ENCODE results near the gene CELF2. TPM values are rescaled to one million over a fixed set of nuclear protein-coding genes. Genes with fewer than 3 reads are reported as not detected.

The CELF2 gene
- total RNA-seq, 1 experiment from 2014 or later, result 0.77 TPM

GRCh38 chr10:11004144-11005077 is 13.3 kb upstream of the CELF2 start:
- DNase-seq (ENCODE audit: low spot score), result no peak

DNA sequence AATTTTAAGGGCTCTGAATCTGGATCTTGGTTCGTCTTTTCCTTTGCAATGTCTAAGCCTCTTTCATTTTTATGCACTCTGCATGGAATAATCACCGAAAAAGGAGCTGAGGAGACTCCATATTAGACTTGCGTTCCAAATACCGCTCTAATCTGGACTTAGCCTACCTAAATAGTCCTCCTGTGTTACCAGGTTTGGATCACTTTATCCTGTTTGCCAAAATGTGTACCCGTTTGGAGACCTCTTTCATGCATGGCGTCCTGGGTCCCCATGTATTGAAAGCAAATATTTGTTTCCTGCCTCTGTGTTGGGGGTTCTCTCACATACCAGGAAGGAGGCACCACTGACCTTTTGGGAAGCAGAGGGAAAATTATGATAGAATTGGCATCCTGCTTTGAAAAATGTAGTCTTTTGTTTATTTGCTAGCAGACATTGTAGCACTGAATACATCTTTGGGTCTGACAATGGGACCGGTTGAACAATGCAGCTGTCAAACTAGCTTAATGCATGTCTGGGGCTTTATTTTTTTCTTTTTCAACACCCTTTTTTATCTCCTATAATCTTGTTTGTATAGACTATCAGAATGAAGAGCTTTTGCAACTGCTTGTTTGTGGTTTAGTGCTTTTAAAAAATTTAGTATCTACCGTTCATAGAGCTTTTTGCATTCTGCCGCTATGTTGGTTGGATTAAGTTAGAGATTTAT is 11.8 kb upstream of the CELF2 start:
- DNase-seq (ENCODE audit: low spot score), result no peak

DNA sequence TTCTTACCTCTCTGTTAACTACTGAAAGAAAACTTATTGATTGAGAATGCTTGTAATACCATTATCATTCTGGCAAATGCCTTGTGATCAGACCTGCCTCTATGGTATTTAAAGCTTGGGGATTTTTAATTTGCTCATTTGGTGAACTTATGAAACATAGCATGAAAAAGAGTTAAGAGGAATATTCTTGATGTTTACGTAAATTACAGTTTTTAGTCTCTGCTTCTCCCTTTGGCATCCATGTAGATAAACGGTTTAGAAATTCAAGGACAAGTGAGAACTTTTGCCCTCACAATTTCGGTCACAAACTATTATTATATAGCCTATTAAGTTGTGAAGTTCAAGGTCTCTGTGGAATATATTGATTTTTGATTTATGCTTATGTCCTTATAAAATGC is 11.2 kb upstream of the CELF2 start:
- no peak for DNase-seq (ENCODE audit: low spot score)

DNA sequence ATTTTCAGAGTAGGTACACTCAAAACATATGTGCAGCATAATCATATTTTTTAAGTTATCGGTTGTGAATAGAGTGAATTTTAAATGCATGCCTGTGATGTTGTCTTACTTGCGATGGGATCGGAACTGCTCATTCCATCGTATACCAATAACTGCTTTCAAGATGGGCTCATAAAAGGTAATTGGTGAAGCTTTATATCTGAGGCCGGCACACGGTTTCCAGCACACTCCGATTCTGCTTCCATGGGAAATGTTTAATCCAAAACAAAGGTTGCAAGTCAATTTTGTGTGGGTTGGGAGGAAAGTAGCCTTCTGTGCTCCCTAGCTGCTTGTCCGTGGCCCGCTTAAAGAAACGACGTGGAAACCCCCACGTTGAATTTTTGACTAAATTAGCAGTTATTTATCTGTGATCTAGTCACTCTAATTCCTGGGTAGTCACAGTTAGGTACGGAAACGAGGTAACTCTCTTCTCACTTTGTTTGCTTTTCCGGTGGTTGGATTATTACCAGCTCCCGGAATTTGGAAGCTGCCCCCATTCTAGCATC is 10.1 kb upstream of the CELF2 start:
- no peak for DNase-seq (ENCODE audit: low spot score)

GRCh38 chr10:11009471-11010308 is 8.0 kb upstream of the CELF2 start:
- no peak for DNase-seq (ENCODE audit: low spot score)

DNA sequence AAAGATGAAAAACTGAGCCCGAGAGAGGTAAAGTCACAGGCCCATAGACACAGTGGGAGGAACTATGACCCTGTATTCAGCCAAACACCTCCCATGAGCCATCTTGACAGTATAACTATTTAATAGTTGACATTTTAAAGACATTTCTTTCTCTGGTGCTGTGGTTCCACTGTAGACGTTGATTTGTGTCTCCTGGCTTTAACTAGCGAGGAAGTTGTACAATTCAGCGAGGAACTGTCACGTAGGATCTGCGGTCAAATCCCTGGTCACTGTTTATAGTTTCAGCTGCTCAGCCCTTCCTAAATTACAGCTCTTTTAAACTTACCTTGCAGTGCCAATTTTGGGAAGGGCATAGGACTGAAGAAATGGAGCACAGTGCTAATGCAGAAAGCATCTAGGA is 7.1 kb upstream of the CELF2 start:
- no peak for DNase-seq (ENCODE audit: low spot score)

DNA sequence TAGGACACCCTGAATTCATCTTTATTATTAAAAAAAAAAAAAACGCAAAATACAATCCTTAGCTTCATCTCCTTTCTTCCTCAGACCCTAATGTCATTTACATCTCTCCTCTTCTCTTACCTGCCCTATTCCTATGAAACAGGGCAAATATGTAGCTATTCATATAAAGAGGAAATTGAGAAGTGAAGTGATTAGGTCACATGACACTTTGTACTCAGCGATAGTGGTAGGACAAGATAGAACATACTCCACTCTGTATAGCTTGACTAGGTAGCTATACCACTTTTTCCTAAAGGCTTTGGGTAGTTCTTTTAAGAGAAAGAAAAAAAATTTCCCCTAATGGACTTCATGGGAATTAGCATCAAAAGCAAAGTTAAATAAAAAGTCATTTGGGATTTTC is 6.2 kb upstream of the CELF2 start:
- no peak for DNase-seq (ENCODE audit: low spot score)

DNA sequence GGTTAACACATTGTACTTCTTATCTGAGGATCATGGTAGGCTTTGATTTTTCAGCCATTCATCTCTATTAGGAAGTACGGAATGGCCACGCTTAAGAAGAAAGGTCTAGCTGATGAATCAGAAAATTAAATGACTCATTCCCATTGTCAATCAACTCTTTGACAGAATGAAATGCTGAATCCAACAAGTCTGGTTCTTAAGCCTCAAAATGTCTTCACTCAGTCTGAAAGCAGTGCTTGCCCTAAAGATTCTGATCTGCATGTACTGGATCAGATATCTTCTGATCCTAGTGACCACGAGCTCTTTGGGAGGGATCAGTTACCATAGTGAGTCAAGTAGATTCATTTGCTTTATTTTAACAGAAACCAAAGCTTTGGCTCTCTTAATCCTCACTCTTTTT is 5.7 kb upstream of the CELF2 start:
- no peak for DNase-seq (ENCODE audit: low spot score)

DNA sequence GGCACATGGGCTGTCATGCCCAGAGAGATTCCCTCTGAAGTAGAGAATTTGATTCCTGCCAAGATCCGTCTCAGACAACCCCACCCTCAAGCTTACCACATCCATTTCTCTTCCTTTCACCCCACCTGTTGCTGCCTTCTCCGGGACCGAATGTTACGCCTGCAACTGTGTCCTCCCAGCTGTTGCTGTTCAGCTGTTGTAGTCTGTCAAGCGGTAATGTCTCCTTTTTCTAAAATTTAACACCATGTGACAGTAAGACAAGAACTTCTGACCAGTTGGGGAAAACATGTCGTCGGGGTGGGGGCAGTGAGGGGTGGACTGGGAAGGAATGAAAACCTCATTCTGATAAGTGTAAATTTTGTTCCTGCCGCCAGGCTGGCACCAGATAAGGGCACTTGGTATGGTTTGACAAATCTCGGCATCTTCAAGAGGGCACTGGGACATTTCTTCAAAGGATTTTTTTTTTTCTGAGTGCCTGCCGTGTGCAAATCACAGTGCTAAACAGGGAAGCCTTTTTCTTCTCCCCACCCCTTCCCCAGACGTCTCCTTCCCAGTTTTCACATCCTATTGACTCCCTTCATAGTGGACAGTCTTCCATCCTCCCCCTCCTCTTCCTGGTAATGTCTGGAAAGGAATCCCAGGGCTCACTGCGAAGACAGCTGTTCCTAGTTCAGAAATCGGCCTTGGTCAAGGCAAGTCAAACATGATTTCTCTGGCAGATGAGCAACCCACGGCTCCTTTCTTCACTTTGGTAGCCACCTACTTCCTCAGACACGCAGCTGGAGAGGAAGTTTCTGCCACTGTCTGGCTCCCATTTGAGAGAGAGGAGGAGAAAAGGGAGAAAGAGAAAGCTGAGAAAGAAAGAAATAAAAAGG is 5.0 kb upstream of the CELF2 start:
- no peak for DNase-seq (ENCODE audit: low spot score)

DNA sequence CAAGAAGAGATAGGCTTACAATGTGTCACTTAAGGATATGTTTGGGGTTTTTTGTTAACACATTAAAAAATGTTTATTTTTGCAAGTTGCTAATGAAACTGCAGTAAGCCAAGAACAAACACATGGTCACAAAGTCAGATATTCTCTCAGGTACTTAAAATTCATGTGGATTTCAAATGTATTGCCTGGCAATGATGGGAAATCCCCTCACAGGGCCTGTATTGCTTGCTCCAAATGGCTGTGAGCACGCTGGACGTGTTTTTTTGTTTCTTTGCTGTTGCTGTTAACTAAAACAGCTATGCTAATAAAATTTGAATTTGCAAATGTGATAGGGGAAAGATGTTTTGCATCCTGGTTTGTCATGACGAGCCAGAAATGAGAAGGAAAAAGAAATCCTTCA is 3.8 kb upstream of the CELF2 start:
- no peak for DNase-seq (ENCODE audit: low spot score)

GRCh38 chr10:11014671-11015445 is 2.8 kb upstream of the CELF2 start:
- DNase-seq (ENCODE audit: low spot score), result no peak

DNA sequence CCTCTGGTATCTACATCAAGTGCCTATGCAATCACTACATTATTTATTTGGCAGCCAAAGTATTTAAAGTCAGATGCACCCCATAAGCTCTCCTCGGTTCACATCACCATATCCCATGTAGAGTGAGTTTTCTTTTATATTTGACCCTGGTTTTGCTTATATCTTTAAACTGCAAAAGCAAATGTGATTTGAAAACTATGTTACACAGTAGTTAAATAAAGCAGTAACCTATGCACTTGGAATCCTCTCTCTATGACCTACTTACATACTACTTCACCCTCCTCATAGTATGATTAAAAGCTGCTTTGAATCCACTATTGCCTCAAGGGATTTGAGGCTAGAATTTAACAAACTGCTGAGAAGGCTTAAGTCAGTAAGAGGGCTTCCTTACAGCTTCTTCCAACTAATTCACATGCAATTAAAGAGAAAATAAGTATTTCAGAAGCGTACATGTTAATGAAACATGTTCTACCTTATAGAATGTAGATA is 2.2 kb upstream of the CELF2 start:
- no peak for DNase-seq (ENCODE audit: low spot score)

DNA sequence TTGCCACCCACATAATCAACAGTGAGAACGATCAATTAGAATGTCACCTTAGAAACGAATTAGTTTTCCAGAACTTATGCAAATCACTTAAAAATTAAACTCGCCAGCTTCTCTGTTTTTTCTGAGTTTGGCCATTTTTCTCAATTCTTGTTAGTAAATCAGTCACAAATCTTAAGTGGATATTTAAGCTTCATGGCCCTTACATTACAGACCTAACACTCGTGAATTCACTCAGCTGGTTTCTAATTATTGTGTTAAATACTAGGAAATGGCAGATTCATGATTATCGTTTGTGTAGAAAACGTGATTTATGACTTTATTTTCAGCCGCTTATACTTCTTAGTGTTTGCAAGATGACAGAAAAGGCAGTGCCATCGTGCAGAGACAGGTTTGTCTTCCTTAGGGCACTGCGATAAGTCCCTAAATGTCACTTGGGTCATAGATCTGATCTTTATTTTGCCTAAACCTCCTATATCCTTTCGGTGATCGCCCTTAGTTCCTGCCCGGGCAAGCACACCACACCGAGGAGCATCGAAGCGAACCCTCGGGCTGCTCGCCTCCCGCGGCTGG is 587 bp upstream of the CELF2 start:
- DNase-seq (ENCODE audit: low spot score), result no peak

DNA sequence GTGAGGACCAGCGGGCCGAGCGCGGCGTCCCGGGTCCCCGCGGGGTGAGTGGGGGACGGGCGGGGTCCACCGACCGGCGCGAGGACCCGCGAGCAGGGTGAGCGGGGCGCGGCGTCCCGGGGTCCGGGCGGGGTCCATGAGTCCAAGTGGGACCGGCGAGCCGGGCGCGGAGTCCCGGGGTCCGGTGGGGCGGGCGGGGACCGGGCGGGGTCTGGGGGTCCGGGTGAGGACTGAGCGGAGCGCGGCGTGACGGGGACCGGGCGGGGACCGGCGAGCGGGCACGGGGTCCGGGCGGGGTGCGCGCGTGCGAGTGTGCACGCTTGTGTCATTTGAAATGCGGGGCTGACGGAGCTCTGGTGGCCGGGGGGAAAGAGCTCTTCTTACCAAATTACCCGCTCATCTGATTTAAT is 765 bp downstream of the CELF2 start:
- DNase-seq (ENCODE audit: low spot score), result no peak

- no peak for DNase-seq (ENCODE audit: low spot score)
Measured at GRCh38 chr10:11018855-11019631, 1.4 kb downstream of the CELF2 start.

DNA sequence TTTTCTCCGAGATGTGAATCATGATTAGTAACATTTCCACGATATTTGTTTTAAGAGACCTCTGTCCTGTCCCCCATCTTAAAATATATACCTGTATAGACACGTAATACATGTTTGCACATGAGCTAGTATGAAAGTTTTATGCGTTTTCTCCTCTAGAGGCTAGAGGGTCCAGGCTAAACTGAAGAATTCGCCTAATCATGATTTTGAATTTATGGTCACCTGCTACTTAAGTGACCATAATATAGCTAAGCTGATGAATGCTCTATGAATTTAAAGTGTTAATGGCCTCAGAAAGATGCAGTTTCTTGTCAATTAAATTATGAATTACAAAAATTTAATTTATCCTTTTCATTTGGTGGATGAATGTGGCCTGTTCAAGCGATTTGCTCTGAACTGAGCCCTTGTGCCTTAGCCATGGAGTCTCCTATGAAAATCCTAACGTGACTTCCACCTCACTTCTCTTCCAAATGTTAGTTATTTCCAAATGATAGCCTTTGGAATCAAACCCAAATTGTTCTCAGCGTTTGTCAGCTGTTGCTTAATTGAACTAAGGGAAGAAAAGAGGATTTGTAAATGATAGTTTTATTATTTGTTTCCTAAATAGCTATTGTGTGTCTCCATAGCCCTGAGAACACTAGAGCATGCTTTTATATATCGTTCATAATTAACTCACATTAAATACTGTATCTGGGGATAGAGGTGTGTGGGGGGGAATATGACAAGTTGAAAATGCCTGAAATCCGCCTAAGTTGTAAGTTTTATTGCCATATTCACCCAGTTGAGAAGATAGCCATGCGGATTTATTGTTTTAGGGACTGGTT is 2.3 kb downstream of the CELF2 start:
- DNase-seq (ENCODE audit: low spot score), result no peak

GRCh38 chr10:11020548-11020942 is 2.9 kb downstream of the CELF2 start:
- no peak for DNase-seq (ENCODE audit: low spot score)

DNA sequence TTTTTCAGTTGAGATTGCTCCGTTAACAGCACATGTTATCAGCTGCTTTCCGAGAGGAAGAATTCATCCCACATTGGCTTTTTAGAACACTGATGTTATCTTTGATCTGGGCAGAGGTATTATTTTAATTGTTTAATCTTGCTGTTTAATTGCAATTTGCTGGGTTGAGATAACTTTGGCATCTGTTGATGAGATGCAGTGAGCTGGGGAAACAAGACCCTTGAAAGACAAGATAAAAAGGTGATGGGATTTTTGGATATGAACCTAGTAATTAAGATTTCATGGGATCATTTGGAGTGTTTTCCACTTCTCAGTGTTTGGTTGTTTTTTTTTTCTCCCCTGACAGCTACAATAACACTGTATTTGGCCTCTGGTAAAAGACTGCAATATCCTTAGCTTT is 4.5 kb downstream of the CELF2 start:
- DNase-seq (ENCODE audit: low spot score), result no peak
